Mammary epithelial cell (primary cell): ENCODE measurements around the gene SOCS1.

ENCODE experiments used
- CTCF ChIP-seq, 2 donors: IDR thresholded peaks in 1 of 2; conservative IDR thresholded peaks in 1 of 2; 2 replicates each; pipeline ENCODE4 v1.5.1; 2011 to 2012; ENCODE audit warnings: inconsistent platforms in 2 of 2, low read length in 2 of 2, mild to moderate bottlenecking in 2 of 2, control low read depth in 1 of 2, low read depth in 1 of 2; ENCODE audit not compliant: insufficient read depth in 1 of 2; ENCODE audit errors: extremely low read depth in 1 of 2
- EZH2 ChIP-seq: IDR thresholded peaks from 2 replicates; pipeline ENCODE4 v1.6.1; 2012; ENCODE audit warnings: low read length, inconsistent platforms, borderline replicate concordance

GRCh38 chr16:11205754-11206581 is 50.0 kb downstream of the SOCS1 start:
- TF ChIP-seq CTCF (conservative IDR thresholded peaks at IDR 0.05 in 1 of 2, IDR thresholded peaks at IDR 0.05 in 1 of 2; ENCODE audit: extremely low read depth in 1 of 2, insufficient read depth in 1 of 2, low read depth in 1 of 2, low read length in 2 of 2), result no peak
- TF ChIP-seq EZH2, result no peak
